ENCODE data around the gene MAPKAP1.

The MAPKAP1 gene

GRCh38 chr9:125663127-125663526, 43.9 kb downstream of the MAPKAP1 start:
- DNase-seq: no peak

- no peak for DNase-seq
Observed at GRCh38 chr9:125660557-125660956, 46.5 kb downstream of the MAPKAP1 start.

GRCh38 chr9:125659954-125660353, 47.1 kb downstream of the MAPKAP1 start:
- no peak for DNase-seq

- DNase-seq: no peak
Observed at GRCh38 chr9:125659201-125659840, 47.7 kb downstream of the MAPKAP1 start.

GRCh38 chr9:125656560-125656959, 50.4 kb downstream of the MAPKAP1 start:
- no peak for DNase-seq

- no peak for DNase-seq
Observed at GRCh38 chr9:125655691-125656410, 51.2 kb downstream of the MAPKAP1 start.

- no peak for DNase-seq
Observed at GRCh38 chr9:125655066-125655633, 51.9 kb downstream of the MAPKAP1 start.

- DNase-seq: no peak
Observed at GRCh38 chr9:125654121-125654520, 52.9 kb downstream of the MAPKAP1 start.

- no peak for DNase-seq
Observed at GRCh38 chr9:125653325-125653724, 53.7 kb downstream of the MAPKAP1 start.

- no peak for DNase-seq
Observed at GRCh38 chr9:125652759-125653158, 54.2 kb downstream of the MAPKAP1 start.

- no peak for DNase-seq
Observed at GRCh38 chr9:125652233-125652594, 54.8 kb downstream of the MAPKAP1 start.

GRCh38 chr9:125651576-125652232, 55.3 kb downstream of the MAPKAP1 start:
- no peak for DNase-seq

GRCh38 chr9:125650271-125650737, 56.7 kb downstream of the MAPKAP1 start:
- DNase-seq: no peak

GRCh38 chr9:125649826-125650225, 57.2 kb downstream of the MAPKAP1 start:
- DNase-seq: no peak

- DNase-seq: no peak
Observed at GRCh38 chr9:125649315-125649714, 57.7 kb downstream of the MAPKAP1 start.

- no peak for DNase-seq
Observed at GRCh38 chr9:125648294-125648693, 58.7 kb downstream of the MAPKAP1 start.

GRCh38 chr9:125646621-125647100, 60.3 kb downstream of the MAPKAP1 start:
- DNase-seq: no peak

- no peak for DNase-seq
Observed at GRCh38 chr9:125646217-125646616, 60.8 kb downstream of the MAPKAP1 start.

- DNase-seq: no peak
Observed at GRCh38 chr9:125644819-125645507, 62.0 kb downstream of the MAPKAP1 start.

- no peak for DNase-seq
Observed at GRCh38 chr9:125642311-125642710, 64.7 kb downstream of the MAPKAP1 start.

- DNase-seq: no peak
Observed at GRCh38 chr9:125639057-125639456, 68.0 kb downstream of the MAPKAP1 start.

- no peak for DNase-seq
Observed at GRCh38 chr9:125638239-125639045, 68.6 kb downstream of the MAPKAP1 start.

All from NCI-H1105 treated with DMSO at 0.1 percent for 48 hours (cell line).